ENCODE data around the gene VAMP5.
"Not testable (repeated sequence)": the region's sequence is repeated elsewhere in the genome, so short reads cannot be mapped to it uniquely, and the experiment has no call there.

The VAMP5 gene, protein sequence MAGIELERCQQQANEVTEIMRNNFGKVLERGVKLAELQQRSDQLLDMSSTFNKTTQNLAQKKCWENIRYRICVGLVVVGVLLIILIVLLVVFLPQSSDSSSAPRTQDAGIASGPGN

DNA sequence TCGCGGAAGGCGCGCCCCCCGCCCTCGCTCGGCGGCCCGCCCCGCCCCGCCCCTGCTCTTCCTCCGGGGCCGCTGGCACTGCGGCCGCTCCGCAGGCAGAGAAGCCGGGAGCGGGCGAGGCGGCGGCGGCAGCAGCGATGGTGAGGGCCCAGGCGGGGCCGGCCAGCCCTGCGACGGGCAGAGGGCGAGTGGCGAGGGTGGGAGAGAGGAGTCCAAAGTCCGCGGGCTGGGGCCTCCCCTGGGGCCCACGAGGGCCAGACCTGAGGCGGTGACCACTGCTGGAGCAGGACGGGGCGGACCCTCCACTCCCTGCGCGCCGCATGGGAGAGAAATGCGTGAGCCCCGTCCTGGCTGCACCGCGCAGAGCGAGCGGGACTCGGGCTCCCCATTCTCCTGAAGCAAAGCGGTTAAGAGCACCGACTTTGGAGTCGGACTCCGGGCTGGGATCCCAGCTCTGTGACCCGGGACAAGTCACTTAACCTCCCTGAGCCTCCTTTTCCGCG lies at the start of gene VAMP5:
Gene VAMP5, plus strand, starts transcription at position 78 of the 503 bp plus-strand sequence. Its CDS starts 60 bp downstream, at position 138.
- peak; percentile 47 for ATAC-seq
- peak; percentile 59 for DNase-seq

- ATAC-seq (no peak), DNase-seq (no peak)
These were observed 49.4 kb upstream of the VAMP5 start for GRCh38 chr2:85534881-85535280.

DNA sequence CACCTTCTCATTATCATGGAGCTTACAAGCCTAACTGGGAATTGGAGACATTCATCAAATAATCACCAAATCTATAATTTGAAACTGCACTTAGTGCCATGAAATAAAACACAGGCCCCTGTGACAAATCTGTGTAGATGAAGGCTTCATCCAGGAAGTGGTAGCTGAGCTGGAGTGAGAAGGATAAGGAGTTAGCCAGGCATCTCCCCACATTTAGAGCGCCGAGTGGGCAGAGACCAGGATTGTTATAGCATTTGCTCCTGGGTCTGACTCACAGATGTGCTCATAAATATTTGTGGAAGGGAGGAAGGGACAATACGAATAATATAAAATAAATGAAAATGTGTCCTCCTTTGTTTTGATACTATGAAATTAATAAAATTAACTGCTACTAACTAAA lies 47.8 kb upstream of the VAMP5 start:
- DNase-seq (no peak), ATAC-seq (no peak)

- DNase-seq (peak; percentile 54), ATAC-seq (no peak)
These were observed 46.4 kb upstream of the VAMP5 start for GRCh38 chr2:85537600-85538506.

DNA sequence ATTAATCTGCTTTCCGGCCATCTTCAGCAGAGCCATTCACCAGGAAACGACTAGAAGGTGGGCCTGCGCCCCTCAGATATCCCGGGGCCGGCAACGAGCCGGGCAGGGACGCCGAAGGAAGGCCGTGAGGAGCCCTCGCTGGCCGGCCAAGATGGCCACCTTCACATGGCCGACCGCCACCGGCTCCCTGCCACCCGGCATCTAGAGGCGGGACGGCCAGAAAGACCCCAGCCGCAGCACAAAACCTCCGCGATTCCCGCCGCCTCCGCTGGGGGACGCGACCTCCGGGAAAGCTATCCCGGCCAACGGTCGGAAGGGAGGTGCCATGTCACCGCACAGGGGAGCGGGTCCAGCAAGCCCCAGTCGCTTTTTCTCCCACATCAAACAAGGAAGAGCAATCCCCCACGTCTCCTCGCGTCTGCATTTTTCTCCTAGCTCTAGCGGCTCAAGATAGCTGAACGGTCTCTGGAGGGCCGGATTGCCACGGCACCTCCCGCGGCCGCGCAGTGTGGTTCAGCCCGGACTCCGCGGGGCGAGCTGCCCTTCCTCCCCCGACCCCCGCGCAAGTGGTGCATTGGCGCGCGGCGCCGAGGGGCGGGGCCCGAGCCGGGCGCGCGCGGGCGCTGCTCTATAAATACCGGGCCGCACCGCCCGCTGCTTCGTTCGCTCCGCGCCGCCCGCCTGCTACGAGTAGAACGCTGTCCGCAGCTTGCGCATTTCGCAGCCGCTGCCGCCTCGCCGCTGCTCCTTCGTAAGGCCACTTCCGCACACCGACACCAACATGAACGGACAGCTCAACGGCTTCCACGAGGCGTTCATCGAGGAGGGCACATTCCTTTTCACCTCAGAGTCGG lies 45.5 kb upstream of the VAMP5 start, which contains the start of gene MAT2A:
Gene MAT2A, plus strand, starts transcription at position 662 of the 854 bp plus-strand sequence. Its CDS starts 120 bp downstream, at position 782.
- peak; percentile 83 for ATAC-seq
- DNase-seq = peak; percentile 95

DNA sequence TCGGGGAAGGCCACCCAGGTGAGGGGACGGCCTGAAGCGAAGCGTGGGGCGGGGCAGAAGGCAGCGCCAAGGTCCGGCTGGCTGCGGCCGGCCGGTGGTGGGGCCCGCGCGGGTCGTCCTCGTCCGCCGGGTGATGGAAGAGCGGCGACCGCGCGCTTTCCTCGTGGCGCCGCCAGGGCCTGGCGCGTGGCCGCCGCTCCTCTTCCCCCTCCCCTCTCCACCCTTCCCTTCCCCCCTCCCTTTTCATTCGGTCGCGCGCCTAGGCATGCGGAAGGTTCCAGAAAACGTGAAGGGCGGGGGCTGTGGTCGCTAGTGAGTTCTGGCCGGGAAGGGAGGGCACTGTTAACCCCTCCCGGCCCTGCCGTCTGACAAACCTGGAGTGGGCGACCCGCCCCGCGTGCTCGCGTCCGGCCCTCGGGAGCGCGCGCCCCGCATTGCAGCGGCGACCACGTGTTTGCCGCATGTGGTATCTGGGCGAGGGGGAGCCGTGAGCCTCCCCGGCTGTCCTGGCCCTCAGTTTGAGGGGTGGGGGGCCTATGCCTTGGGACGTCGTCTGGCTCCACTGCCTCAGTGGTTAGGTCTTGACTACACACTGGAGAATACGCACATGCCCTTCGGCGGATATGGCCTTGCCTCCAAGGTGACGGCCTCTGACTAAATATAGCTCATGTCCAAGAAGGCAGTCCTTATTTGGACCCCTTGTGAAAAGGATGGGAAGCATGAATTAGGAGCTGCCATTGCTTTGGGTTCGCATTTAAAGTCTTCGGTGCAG lies 44.7 kb upstream of the VAMP5 start:
- DNase-seq (peak; percentile 78), ATAC-seq (peak; percentile 45)

GRCh38 chr2:85540133-85540648 lies 44.0 kb upstream of the VAMP5 start:
- ATAC-seq (no peak), DNase-seq (no peak)

- DNase-seq = no peak
- no peak for ATAC-seq
These were observed 43.0 kb upstream of the VAMP5 start for GRCh38 chr2:85541262-85541661.

DNA sequence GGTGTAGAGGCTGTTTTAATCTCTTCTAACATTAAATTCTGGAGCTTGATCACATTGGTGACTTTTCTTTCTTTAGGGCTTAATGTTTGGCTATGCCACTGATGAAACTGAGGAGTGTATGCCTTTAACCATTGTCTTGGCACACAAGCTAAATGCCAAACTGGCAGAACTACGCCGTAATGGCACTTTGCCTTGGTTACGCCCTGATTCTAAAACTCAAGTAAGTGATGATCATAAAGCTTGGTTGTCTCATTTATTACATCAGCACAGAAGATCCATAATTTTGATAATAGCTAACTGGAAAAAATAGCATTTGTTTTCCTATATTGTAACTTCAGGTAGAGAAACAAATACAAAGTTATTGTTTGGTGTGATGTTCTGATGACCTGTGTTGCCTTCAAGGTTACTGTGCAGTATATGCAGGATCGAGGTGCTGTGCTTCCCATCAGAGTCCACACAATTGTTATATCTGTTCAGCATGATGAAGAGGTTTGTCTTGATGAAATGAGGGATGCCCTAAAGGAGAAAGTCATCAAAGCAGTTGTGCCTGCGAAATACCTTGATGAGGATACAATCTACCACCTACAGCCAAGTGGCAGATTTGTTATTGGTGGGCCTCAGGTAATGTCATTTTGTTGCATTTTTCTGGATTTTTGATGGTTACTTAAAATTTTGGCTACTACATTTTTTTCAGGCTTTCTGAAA lies 42.3 kb upstream of the VAMP5 start:
- DNase-seq (no peak), ATAC-seq (no peak)

- DNase-seq (no peak), ATAC-seq (no peak)
These were observed 41.5 kb upstream of the VAMP5 start for GRCh38 chr2:85542777-85543176.

- not testable (repeated sequence) for DNase-seq, ATAC-seq
These were observed 40.0 kb upstream of the VAMP5 start for GRCh38 chr2:85544254-85544691.

DNA sequence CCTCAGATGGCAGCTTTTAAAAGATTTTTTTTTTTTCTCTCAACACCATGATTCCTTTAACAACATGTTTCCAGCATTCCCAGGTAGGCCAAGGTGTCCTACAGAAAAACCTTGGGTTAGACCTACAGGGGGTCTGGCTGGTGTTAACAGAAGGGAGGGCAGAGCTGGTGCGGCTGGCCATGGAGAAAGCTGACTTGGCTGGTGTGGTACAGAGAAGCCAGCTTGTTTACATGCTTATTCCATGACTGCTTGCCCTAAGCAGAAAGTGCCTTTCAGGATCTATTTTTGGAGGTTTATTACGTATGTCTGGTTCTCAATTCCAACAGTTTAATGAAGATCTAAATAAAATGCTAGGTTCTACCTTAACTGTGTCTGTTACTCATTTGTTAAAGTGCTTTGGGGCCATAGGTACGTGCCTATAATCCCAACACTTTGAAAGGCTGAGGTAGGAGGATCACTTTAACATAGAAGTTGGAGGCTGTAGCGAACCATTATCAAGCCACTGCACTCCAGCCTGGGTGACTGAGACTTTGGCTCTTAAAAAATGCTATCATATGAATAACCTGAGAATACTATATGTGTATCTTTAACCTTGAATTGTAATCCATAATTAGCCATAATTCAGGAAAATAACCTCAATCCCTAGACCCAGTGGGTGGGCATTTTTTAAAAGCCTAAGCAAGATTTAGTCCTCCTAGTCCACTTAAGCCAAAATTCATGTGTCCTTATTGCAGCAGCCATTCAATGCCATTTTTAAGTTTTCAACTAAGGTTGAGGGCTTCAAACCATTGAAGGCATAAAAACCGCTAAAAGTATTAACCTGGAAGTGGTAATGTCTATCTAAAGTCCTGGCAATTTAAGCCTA lies 39.1 kb upstream of the VAMP5 start:
- not testable (repeated sequence) for ATAC-seq

DNA sequence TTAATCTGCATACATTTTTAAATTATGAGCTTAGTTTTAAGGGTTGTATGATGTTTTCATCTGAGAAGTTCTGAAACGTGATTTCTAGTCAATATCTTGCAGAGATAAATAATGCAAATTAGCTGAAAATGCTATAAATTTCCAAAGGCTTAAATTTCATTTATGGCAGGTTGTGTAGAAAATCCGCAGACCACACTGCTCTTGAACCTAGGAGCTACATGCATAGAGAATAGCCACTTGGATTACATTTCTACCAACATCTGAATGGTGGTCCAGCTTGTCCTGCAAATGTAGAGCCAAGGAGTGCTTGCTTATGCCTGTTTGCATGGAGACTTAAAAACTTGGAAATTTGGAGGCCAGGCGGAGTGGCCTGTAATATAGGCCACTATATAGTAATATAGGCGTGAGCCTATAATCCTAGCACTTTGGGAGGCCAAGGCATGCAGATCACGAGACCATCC lies 38.4 kb upstream of the VAMP5 start:
- DNase-seq = peak; percentile 21
- ATAC-seq = peak; percentile 30

More for the DNA sequence above, 39.1 kb upstream of the VAMP5 start:
- DNase-seq = not testable (repeated sequence)

DNA sequence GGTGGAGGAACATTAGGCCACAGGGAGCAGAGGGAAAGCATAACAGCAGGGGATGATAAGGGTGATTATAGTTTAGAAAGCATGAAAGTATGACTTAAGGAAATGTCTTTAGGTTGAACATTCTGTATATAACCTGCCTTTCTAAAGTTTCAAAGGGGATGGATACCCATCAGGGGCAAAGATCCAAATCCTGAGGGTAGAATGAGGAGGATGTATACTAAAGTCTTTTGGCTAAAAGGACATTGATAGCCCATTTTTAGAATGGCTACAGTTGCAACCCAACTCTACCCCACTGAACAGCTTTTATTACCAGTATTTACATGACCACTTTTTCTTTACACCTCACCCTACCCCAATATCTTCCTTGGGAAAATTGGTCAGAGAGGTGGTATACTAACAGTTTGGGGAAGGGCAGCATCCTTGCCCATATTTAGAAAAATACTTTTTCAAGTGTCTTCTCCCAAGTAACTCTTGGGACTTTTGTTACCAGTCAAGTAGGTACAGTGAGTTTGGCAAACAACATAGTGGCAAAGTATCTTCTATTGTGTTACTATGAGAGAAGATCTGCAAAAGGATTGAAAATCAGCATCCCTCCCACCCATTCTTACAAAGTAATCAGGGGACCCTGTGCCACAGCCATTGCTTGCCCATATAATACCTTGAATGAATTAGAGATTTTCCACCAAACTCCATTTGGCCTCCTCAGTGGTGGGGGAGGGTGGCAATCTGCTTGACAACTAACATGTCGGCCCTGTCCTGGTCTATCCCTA lies 37.0 kb upstream of the VAMP5 start:
- ATAC-seq (peak; percentile 7), DNase-seq (no peak)

DNA sequence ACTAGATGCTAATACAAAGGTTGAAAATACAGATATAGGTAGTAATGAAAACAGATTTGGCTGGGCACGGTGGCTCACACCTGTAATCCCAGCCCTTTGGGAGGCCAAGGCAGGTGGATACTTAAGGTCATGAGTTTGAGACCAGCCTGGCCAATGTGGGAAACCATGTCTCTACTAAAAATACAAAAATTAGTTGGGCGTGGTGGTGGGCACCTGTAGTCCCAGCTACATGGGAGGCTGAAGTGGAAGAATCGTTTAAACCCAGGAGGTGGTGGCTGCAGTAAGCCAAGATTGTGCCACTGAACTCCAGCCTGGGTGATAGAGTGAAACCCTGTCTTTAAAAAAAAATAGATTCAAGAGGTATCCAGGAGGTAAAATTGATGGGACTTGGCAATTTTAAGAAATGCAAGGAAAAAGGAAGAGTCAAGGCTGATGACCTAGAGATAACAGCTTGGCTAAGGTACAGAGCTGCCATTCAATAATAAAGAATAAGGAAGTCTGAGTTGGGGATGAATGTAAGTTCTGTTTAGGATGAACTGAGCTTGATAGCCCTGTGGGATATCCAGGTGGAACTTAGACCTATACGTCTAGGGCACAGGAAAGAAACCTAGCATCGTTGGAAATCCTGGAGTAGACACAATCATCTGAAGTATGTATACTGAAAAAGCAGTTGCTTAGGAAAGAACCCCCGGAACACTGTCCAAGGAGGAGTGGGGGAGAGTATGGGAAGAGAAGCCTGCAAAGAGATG lies 36.2 kb upstream of the VAMP5 start:
- DNase-seq = no peak

GRCh38 chr2:85548608-85548900 lies 35.7 kb upstream of the VAMP5 start:
- ATAC-seq (no peak), DNase-seq (no peak)

More for the DNA sequence above, 36.2 kb upstream of the VAMP5 start:
- no peak for ATAC-seq

- no peak for ATAC-seq
- DNase-seq = no peak
These were observed 35.1 kb upstream of the VAMP5 start for GRCh38 chr2:85549095-85549494.

DNA sequence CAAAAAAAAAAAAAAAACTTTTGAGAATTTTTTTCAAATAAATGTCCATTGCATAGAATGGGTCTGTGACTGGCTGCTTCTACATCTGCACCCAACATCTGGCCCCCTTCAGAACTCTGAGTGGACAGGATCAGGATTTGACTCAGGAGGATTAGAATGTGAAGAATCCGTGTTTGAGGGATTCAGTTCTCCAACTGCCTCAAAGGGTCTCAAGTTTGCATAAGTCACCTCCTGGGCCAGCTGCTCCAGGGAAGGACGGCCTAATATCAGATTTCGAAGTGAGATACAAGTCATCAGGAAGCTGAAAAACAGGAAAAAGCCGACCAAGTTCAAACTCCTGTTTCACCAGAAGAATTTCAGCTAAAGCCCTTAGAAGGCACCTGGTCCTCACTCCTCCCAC lies 34.4 kb upstream of the VAMP5 start:
- DNase-seq (no peak), ATAC-seq (no peak)
